NAMALWA (cell line): Measurements from ENCODE around the gene CD84.
"Not testable (repeated sequence)": the region's sequence is repeated elsewhere in the genome, so short reads cannot be mapped to it uniquely, and the experiment has no call there.

Experiments
- DNase-seq: peaks from one replicate; pipeline ENCODE4 v3.0.0-alpha.2; 2015; ENCODE audit warnings: low spot score

Gene CD84

DNA sequence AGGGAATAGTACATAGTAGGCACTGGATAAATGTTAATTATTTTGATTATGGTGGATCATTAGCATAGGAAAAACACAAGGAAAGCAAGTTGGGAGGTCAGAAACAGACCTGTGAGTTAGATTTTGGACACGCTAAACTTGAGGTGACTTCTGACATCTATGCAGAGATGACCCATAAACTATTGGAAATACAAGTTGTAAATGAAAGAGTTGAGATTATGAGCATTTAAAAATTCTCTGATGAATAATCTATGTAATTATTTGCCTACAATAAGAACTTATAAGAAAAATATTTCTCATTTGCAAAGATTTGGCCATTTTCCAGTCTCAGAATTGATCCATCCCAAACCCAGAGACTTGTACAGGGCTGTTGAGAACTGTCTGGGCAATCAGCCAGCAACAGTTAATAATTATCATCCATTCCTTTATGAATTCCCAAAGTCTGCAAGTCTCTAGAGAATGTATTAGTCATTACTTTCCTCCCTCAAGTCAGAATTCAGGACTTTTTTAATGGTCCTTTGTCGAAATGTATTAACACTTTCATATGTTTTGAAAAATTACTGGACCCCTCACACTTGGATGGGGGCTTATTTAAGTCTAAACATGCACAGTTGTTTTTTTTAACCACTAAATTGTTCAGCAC is 36.9 kb downstream of the CD84 start:
- no peak for DNase-seq

DNA sequence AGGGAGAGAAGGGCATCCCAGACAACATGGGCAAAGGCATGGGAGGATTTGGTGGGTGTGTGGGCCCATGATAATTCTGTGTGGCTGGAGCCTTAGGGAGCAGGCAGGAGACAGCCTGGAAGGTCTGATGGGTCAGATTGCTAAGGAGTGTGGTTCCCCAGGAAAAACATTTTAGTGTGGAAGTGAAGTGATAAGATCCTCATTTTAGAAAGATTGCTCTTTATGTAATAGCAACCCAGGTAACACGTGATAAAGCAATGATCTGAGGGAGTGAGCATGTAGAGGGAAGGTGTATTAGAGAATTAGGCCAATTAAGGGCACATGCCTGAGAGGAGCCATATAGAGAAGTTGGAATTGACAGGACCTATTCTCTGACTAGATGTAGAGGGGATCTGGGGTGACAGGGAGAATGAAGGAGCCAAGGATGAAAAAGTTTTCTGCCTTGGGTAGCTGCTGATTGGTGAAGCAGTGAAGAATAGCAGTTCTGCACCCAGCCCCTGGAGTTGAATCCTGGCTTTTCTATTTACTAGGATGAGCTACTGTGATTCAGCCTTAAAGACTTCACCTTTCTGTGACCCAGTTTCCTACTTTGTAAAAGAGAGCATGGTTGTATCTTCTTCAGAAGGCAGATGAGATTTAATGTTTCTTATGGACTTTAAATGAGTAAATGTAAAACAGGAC is 37.5 kb downstream of the CD84 start:
- peak; percentile 19 for DNase-seq

DNA sequence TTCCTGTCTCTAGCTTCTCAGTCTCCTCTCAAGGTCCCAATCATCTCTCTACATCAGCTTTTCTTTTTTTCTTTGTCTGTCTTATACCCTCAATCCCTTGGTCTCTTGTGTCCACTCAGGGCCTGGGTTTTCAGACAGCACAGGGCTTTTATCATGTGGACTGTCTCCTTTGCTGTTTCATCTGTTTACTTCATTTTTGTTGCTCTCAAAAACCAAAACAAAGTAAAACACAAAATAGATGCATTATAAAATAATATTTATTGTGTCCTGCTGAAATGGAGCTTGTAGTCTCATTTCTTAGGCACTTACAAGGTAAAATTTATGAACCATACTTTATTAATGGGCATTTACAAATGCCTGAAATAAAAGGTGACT is 38.5 kb downstream of the CD84 start:
- no peak for DNase-seq

- DNase-seq = peak; percentile 97
Measured at GRCh38 chr1:160539990-160540858, 39.1 kb downstream of the CD84 start.

GRCh38 chr1:160539684-160539989 is 39.7 kb downstream of the CD84 start:
- DNase-seq = peak; percentile 21

GRCh38 chr1:160538985-160539651 is 40.2 kb downstream of the CD84 start:
- peak; percentile 39 for DNase-seq

- no peak for DNase-seq
Measured at GRCh38 chr1:160537714-160538665, 41.3 kb downstream of the CD84 start.

- peak; percentile 84 for DNase-seq
Measured at GRCh38 chr1:160534823-160535605, 44.3 kb downstream of the CD84 start.

- DNase-seq = not testable (repeated sequence)
Measured at GRCh38 chr1:160532557-160532813, 46.8 kb downstream of the CD84 start.

- DNase-seq = not testable (repeated sequence)
Measured at GRCh38 chr1:160531809-160532556, 47.3 kb downstream of the CD84 start.

GRCh38 chr1:160529401-160529952 is 49.8 kb downstream of the CD84 start:
- not testable (repeated sequence) for DNase-seq

DNA sequence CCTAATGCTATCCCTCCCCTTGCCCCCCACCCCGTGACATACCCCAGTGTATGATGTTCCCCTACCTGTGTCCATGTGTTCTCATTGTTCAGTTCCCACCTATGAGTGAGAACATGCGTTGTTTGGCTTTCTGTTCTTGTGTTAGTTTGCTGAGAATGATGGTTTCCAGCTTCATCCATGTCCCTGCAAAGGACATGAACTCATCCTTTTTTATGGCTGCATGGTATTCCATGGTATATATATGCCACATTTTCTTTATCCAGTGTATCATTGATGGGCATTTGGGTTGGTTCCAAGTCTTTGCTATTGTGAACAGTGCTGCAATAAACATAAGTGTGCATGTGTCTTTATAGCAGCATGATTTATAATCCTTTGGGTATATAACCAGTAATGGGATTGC is 55.5 kb downstream of the CD84 start:
- DNase-seq = not testable (repeated sequence)

- peak; percentile 87 for DNase-seq
Measured at GRCh38 chr1:160522622-160523345, 56.5 kb downstream of the CD84 start, which contains the start of gene SLAMF6. TSS of gene SLAMF6 (minus strand) at chr1:160523255. CDS start at chr1:160523192, 63 bp downstream.

GRCh38 chr1:160522136-160522535 is 57.2 kb downstream of the CD84 start:
- peak; percentile 68 for DNase-seq

DNA sequence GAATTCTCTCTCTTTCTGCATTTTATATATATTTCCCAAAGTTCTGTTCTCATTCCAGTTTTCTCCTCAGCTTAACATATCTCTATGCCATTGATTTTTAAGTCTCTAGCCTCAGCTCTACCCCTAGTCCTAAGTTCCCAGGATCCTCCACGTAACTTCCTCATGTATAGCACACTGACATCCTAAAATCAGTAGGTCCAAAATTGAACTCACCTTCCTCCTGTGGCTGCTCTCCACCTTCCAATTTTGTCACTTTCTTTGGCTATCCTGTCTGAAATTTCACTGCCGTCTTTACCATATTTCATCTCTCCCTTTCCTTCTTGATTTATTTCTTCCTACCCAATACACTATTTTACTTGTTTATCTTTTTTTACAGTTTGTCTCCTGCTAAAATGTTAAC is 57.7 kb downstream of the CD84 start:
- peak; percentile 57 for DNase-seq

GRCh38 chr1:160520999-160521398 is 58.3 kb downstream of the CD84 start:
- peak; percentile 91 for DNase-seq

- DNase-seq = no peak
Measured at GRCh38 chr1:160520582-160520981, 58.7 kb downstream of the CD84 start.

- peak; percentile 90 for DNase-seq
Measured at GRCh38 chr1:160519642-160520435, 59.5 kb downstream of the CD84 start.
